GM12892 (cell line): Measurements from ENCODE around the gene MARCHF9.

ENCODE experiments used
- POLR2AphosphoS5 ChIP-seq: IDR thresholded peaks from 2 replicates; pipeline ENCODE4 v1.6.1; 2011; ENCODE audit warnings: low read depth, low read length, control low read depth
- TAF1 ChIP-seq: IDR thresholded peaks from 2 replicates; pipeline ENCODE4 v1.6.1; 2011; ENCODE audit warnings: low read depth, mild to moderate bottlenecking, control low read depth, low read length, borderline replicate concordance

DNA sequence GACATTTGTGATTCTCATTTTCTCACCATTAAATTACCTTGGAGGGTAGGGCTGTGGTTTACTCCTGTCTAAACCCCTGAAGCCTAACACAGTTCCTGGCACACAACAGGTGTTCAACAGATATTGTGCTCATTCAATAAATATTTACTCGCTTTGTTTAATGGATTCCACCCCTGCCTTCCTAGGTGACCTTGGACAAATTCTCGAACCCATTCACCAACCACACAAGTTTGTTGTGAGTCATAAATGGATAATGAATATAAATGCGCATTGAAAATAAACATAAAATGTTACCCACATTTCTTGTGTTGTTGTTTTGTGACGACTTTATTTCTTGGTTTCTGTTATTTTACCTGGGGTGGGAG, 27.3 kb downstream of the MARCHF9 start:
- TF ChIP-seq TAF1 (no peak), POLR2AphosphoS5 (no peak)
